B cell (primary cell): ENCODE data around the gene RBPJL. TPM values are rescaled to one million over a fixed set of nuclear protein-coding genes. Genes with fewer than 3 reads are reported as not detected.

ENCODE experiments used
- ATAC-seq: fragments of 200-7000 bp; cut with Tn5 transposase; one replicate; pipeline ENCODE4 v1.10.0; 2021; ENCODE audit warnings: low read depth, mild to moderate bottlenecking, moderate number of reproducible peaks, moderate library complexity
- CTCF ChIA-PET: fragments of 350-600 bp; sonication (Branson Sonifier 250); formaldehyde crosslinking; loops from one replicate; lab custom pipeline; 2021; ENCODE audit warnings: antibody characterized with exemption, inconsistent platforms; lab: Charles Lee
- POLR2A ChIA-PET: fragments of 350-600 bp; sonication (Branson Sonifier 250); formaldehyde crosslinking; loops from one replicate; lab custom pipeline; 2021; ENCODE audit warnings: antibody characterized with exemption; lab: Charles Lee
- DNase-seq: peaks from one replicate; pipeline ENCODE4 v3.0.0; 2013
- H2AFZ ChIP-seq: 2 replicates; pipeline ENCODE4 v1.6.1; 2012; ENCODE audit warnings: mild to moderate bottlenecking, low read depth, low read length; ENCODE audit not compliant: insufficient read depth, poor library complexity, severe bottlenecking
- H3K27ac ChIP-seq, 2 donors: 1 replicate in 1 of 2; 2 replicates in 1 of 2; pipeline ENCODE4 v1.5.1; 2012 to 2013; ENCODE audit warnings: low read length in 2 of 2, mild to moderate bottlenecking in 2 of 2, moderate library complexity in 1 of 2
- H3K27me3 ChIP-seq, 4 experiments: fragments of 200-600 bp in 1 of 4; sonication (generic) in 1 of 4; replicated peaks in 1 of 4; 1 replicate in 2 of 4; 2 replicates in 2 of 4; pipeline versions ENCODE4 v1.6.1 to v1.7.0; 2013 to 2016; ENCODE audit warnings: low read length in 3 of 4, mild to moderate bottlenecking in 2 of 4, mixed read lengths in 1 of 4, moderate library complexity in 1 of 4; ENCODE audit not compliant: insufficient read depth in 4 of 4, control insufficient read depth in 3 of 4; ENCODE audit errors: control extremely low read depth in 1 of 4
- H3K36me3 ChIP-seq, 2 experiments: replicated peaks in 1 of 2; 1 replicate in 1 of 2; 2 replicates in 1 of 2; pipeline versions ENCODE4 v1.6.1 to v1.7.1; 2013; ENCODE audit warnings: low read length in 1 of 2; ENCODE audit not compliant: insufficient read depth in 2 of 2, control insufficient read depth in 1 of 2; ENCODE audit errors: control extremely low read depth in 1 of 2, extremely low read depth in 1 of 2
- H3K4me1 ChIP-seq, 2 donors: fragments of 200-600 bp in 1 of 2; sonication (generic) in 1 of 2; 1 replicate in 1 of 2; 2 replicates in 1 of 2; pipeline versions ENCODE4 v1.5.1 to v1.6.1; 2013 to 2017; ENCODE audit warnings: low read length in 2 of 2; ENCODE audit not compliant: control insufficient read depth in 2 of 2, insufficient read depth in 2 of 2
- H3K4me2 ChIP-seq: replicated peaks from 2 replicates; pipeline ENCODE3; 2012; ENCODE audit warnings: mild to moderate bottlenecking, low read depth, low read length; ENCODE audit not compliant: poor library complexity, severe bottlenecking
- H3K4me3 ChIP-seq, 5 experiments: fragments of 200-600 bp in 1 of 5; sonication (generic) in 1 of 5; 1 replicate in 3 of 5; 2 replicates in 2 of 5; pipeline versions ENCODE4 v1.5.1 to v1.7.0; 2011 to 2016; ENCODE audit warnings: low read length in 4 of 5, mild to moderate bottlenecking in 4 of 5, low read depth in 2 of 5, control low read depth in 1 of 5, moderate library complexity in 1 of 5; ENCODE audit not compliant: insufficient read depth in 1 of 5; ENCODE audit errors: control extremely low read depth in 1 of 5, extremely low read depth in 1 of 5
- H3K79me2 ChIP-seq: fragments of 200-600 bp; sonication (generic); one replicate; pipeline ENCODE4 v1.6.0; 2016; ENCODE audit warnings: low read length; ENCODE audit not compliant: control insufficient read depth, insufficient read depth
- H3K9ac ChIP-seq: fragments of 200-600 bp; sonication (generic); 2 replicates; pipeline ENCODE4 v1.6.1; 2017; ENCODE audit warnings: mild to moderate bottlenecking, low read length, moderate library complexity
- H3K9me3 ChIP-seq, 3 donors: one replicate each; pipeline versions ENCODE4 v1.6.1 to v1.7.1; 2013; ENCODE audit warnings: low read length in 2 of 3; ENCODE audit not compliant: control insufficient read depth in 2 of 3, insufficient read depth in 1 of 3; ENCODE audit errors: control extremely low read depth in 1 of 3
- H4K20me1 ChIP-seq: 2 replicates; pipeline ENCODE4 v1.6.0; 2012; ENCODE audit warnings: mild to moderate bottlenecking, low read length; ENCODE audit not compliant: insufficient read depth, control insufficient read depth, poor library complexity, severe bottlenecking
- H3K27ac Mint-ChIP-seq: one replicate; pipeline ENCODE4 v1.8.0; 2021; ENCODE audit warnings: mixed read lengths
- H3K27me3 Mint-ChIP-seq: one replicate; pipeline ENCODE4 v1.8.0; 2021; ENCODE audit warnings: mixed read lengths
- H3K4me1 Mint-ChIP-seq: one replicate; pipeline ENCODE4 v1.8.0; 2021; ENCODE audit warnings: mixed read lengths
- H3K4me3 Mint-ChIP-seq: one replicate; pipeline ENCODE4 v1.8.0; 2021; ENCODE audit warnings: mixed read lengths
- H3K9me3 Mint-ChIP-seq: one replicate; pipeline ENCODE4 v1.8.0; 2022; ENCODE audit warnings: mixed read lengths; ENCODE audit not compliant: insufficient read depth
- EZH2 ChIP-seq: IDR thresholded peaks from 2 replicates; pipeline ENCODE4 v1.6.1; 2012; ENCODE audit warnings: borderline replicate concordance, low read depth, mild to moderate bottlenecking, moderate library complexity, low read length; ENCODE audit not compliant: insufficient read depth, poor library complexity, severe bottlenecking
- WGBS: methylation state at CpG from one replicate; pipeline ENCODE4 v1.1.5; 2013; ENCODE audit warnings: missing lambda C conversion rate; ENCODE audit not compliant: insufficient coverage; 5-methylcytosine and 5-hydroxymethylcytosine counted together
- intact Hi-C: fragments of 100-400 bp; cut with micrococcal nuclease; formaldehyde crosslinking; loops from one replicate; pipeline ENCODE4 v1.10.0; 2022
- polyA plus RNA-seq: library from polyadenylated mRNA; depleted of rRNA; stranded (reverse); fragments of >200 nt; gene quantifications from 2 replicates; pipeline ENCODE4 v1.2.3, GENCODE V29; 2012
- total RNA-seq, 2 donors: library from RNA; stranded (reverse); fragments of 120-200 nt in 1 of 2; gene quantifications; 1 replicate in 1 of 2; 2 replicates in 1 of 2; pipeline versions ENCODE4 v1.2.3 to v1.2.4, GENCODE V29; 2013 to 2022
- TF ChIP-seq, protein P1 (sequence below): fragments of 200-600 bp; IDR thresholded peaks from one replicate; pipeline ENCODE4 v1.8.0; 2022; ENCODE audit warnings: antibody characterized with exemption, mild to moderate bottlenecking

The RBPJL gene
- total and polyA plus RNA-seq, 2 donors (not counting 1 experiment from before 2014, with no cell fraction given): not detected

DNA sequence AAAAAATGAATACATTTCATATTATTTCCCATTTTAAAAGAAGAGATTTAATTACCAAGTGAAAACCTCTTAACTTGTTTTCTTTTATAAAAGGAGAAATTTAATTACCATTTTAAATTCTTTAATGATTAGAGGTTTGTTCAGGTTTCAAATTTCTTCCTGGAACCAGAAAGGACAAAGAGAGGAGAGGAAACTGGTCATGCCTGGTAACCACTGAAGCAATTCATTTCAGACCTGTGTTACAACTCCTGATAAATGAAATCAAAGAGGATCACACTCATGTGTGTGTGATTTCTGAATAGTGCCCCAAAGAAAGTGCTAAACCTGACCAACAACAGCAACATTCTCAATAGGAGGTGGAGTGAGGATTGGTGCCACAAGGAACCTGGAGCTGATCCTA, 39.7 kb upstream of the RBPJL start:
- no peak overlapping the region for H2AFZ ChIP-seq
- H3K36me3 ChIP-seq: no peaks in the 10 kb centered on the region
- Mint-ChIP-seq H3K4me3 (no peak overlapping the region), H3K4me1 (no peaks in the 10 kb centered on the region), H3K9me3 (no peaks in the 10 kb centered on the region), H3K27me3 (peaks cover 50% of the 10 kb centered on the region), H3K27ac (no peak overlapping the region)
- H3K4me3 ChIP-seq: no peak overlapping the region
- DNase-seq: no peak
- H3K27me3 ChIP-seq: peaks cover 0 to 6% (median 2%) of the 10 kb centered on the region in 4 experiments
- H3K27ac ChIP-seq: no peak overlapping the region
- intact Hi-C loops: no loop called here
- no peak overlapping the region for H3K4me2 ChIP-seq
- H3K79me2 ChIP-seq: no peaks in the 10 kb centered on the region
- ATAC-seq: no peak
- H3K4me1 ChIP-seq: no peaks in the 10 kb centered on the region
- TF ChIP-seq, protein P1, sequence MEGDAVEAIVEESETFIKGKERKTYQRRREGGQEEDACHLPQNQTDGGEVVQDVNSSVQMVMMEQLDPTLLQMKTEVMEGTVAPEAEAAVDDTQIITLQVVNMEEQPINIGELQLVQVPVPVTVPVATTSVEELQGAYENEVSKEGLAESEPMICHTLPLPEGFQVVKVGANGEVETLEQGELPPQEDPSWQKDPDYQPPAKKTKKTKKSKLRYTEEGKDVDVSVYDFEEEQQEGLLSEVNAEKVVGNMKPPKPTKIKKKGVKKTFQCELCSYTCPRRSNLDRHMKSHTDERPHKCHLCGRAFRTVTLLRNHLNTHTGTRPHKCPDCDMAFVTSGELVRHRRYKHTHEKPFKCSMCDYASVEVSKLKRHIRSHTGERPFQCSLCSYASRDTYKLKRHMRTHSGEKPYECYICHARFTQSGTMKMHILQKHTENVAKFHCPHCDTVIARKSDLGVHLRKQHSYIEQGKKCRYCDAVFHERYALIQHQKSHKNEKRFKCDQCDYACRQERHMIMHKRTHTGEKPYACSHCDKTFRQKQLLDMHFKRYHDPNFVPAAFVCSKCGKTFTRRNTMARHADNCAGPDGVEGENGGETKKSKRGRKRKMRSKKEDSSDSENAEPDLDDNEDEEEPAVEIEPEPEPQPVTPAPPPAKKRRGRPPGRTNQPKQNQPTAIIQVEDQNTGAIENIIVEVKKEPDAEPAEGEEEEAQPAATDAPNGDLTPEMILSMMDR: no peak
- TF ChIP-seq EZH2: no peak
- no peaks in the 10 kb centered on the region for H3K9me3 ChIP-seq
- ChIA-PET CTCF (no interaction called here), POLR2A (no interaction called here)
- no peaks in the 10 kb centered on the region for H4K20me1 ChIP-seq
- H3K9ac ChIP-seq: no peak overlapping the region

DNA sequence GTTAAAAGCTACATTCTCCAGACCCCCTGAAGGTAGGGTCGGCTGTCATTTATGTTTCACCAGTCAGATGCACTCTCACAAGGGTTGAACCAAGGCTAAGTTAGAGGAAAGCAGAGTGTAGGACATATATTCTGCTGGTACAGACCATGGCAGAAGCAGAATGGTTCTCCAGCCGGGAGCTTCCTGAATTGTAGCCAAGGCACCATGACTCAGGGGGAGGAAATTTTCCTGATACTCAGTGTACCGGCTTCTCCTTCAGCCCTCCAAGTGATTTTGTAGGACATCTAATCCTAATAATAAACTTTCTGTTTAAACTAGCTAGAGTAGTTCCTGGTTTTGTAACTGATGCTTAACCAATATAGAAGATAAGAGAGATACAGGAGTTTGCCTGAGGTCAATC, 38.1 kb upstream of the RBPJL start:
- WGBS: 92% methylated on average over 2 of the region's 3 CpGs
- ChIA-PET POLR2A (no interaction called here), CTCF (no interaction called here)
- H3K9ac ChIP-seq: no peak overlapping the region
- no peak overlapping the region for H3K4me2 ChIP-seq
- no peak overlapping the region for H3K27ac Mint-ChIP-seq
- no peaks in the 10 kb centered on the region for H3K4me1 Mint-ChIP-seq
- H3K4me1 ChIP-seq: no peaks in the 10 kb centered on the region
- intact Hi-C loops: no loop called here
- H3K27ac ChIP-seq: no peak overlapping the region
- DNase-seq: no peak
- H3K27me3 Mint-ChIP-seq: peaks cover 56% of the 10 kb centered on the region
- H4K20me1 ChIP-seq: no peaks in the 10 kb centered on the region
- no peak overlapping the region for H2AFZ ChIP-seq
- H3K4me3 Mint-ChIP-seq: no peak overlapping the region
- ATAC-seq: no peak
- no peak for TF ChIP-seq EZH2
- TF ChIP-seq, protein P1: no peak
- H3K4me3 ChIP-seq: no peak overlapping the region
- no peaks in the 10 kb centered on the region for H3K36me3 ChIP-seq
- H3K9me3 Mint-ChIP-seq: no peaks in the 10 kb centered on the region
- no peaks in the 10 kb centered on the region for H3K79me2 ChIP-seq
- H3K27me3 ChIP-seq: peaks cover 0 to 6% (median 2%) of the 10 kb centered on the region in 4 experiments
- no peaks in the 10 kb centered on the region for H3K9me3 ChIP-seq
